ENCODE results near the gene ERC2. TPM values are rescaled to one million over a fixed set of nuclear protein-coding genes. Genes with fewer than 3 reads are reported as not detected.

ERC2 gene
- total RNA-seq, 1 donor from 2014 or later: 1.5 TPM

- Histone ChIP-seq H3K4me1 (no peaks in the 10 kb centered on the region), H3K9me3 (no peaks in the 10 kb centered on the region), H3K4me3 (no peak overlapping the region), H3K36me3 (no peaks in the 10 kb centered on the region), H3K27ac (no peak overlapping the region), H3K27me3 (ENCODE audit: low read depth) (no peaks in the 10 kb centered on the region)
- no peak for DNase-seq
- no peak for ATAC-seq
- TF ChIP-seq CTCF (IDR thresholded peaks at IDR 0.05): no peak
- intact Hi-C loops (cut with DNase I): no loop called here
These were observed 85.2 kb downstream of the ERC2 start for GRCh38 chr3:56383092-56383491.

- TF ChIP-seq CTCF (IDR thresholded peaks at IDR 0.05): no peak
These were observed 88.5 kb downstream of the ERC2 start for GRCh38 chr3:56379723-56380287.

GRCh38 chr3:56375654-56376053, 92.6 kb downstream of the ERC2 start:
- no peaks in the 10 kb centered on the region for H3K9me3 ChIP-seq
- DNase-seq (no peak), ATAC-seq (no peak)
- H3K4me1 ChIP-seq: no peaks in the 10 kb centered on the region
- no peak for TF ChIP-seq CTCF (IDR thresholded peaks at IDR 0.05)
- H3K4me3 ChIP-seq: no peak overlapping the region
- H3K36me3 ChIP-seq: no peaks in the 10 kb centered on the region
- intact Hi-C loops (cut with DNase I): no loop called here
- H3K27ac ChIP-seq: no peak overlapping the region
- no peaks in the 10 kb centered on the region for H3K27me3 ChIP-seq (ENCODE audit: low read depth)

More at GRCh38 chr3:56379723-56380287, 88.5 kb downstream of the ERC2 start:
- Histone ChIP-seq H3K27me3 (ENCODE audit: low read depth) (no peaks in the 10 kb centered on the region), H3K27ac (no peak overlapping the region), H3K9me3 (no peaks in the 10 kb centered on the region), H3K4me3 (no peak overlapping the region), H3K36me3 (no peaks in the 10 kb centered on the region), H3K4me1 (no peaks in the 10 kb centered on the region)
- ATAC-seq (no peak), DNase-seq (no peak)
- intact Hi-C loops (cut with DNase I): no loop called here

GRCh38 chr3:56373386-56373785, 94.9 kb downstream of the ERC2 start:
- Histone ChIP-seq H3K27me3 (ENCODE audit: low read depth) (no peaks in the 10 kb centered on the region), H3K27ac (no peak overlapping the region), H3K9me3 (no peaks in the 10 kb centered on the region), H3K4me1 (no peaks in the 10 kb centered on the region), H3K36me3 (no peaks in the 10 kb centered on the region), H3K4me3 (no peak overlapping the region)
- DNase-seq (no peak), ATAC-seq (no peak)
- no peak for TF ChIP-seq CTCF (IDR thresholded peaks at IDR 0.05)
- intact Hi-C loops (cut with DNase I): no loop called here

GRCh38 chr3:56370991-56371775, 97.1 kb downstream of the ERC2 start:
- Histone ChIP-seq H3K36me3 (no peaks in the 10 kb centered on the region), H3K9me3 (no peaks in the 10 kb centered on the region), H3K27me3 (ENCODE audit: low read depth) (no peaks in the 10 kb centered on the region), H3K27ac (no peak overlapping the region), H3K4me3 (no peak overlapping the region), H3K4me1 (no peaks in the 10 kb centered on the region)
- no peak for TF ChIP-seq CTCF (IDR thresholded peaks at IDR 0.05)
- DNase-seq (no peak), ATAC-seq (peak; percentile 25 to 28)
- intact Hi-C loops (cut with DNase I): no loop called here

All from lower lobe of right lung (tissue), 2 donors.